Naive thymus-derived CD4-positive, alpha-beta T cell (primary cell): ENCODE measurements around the gene EVL. TPM values are rescaled to one million over a fixed set of nuclear protein-coding genes. Genes with fewer than 3 reads are reported as not detected.

Experiments
- ATAC-seq: fragments of 150-1000 bp; cut with Tn5 transposase; 2 replicates; pipeline ENCODE4 v1.10.0; 2021; ENCODE audit warnings: mild to moderate bottlenecking, moderate library complexity
- CTCF ChIA-PET: fragments of 350-600 bp; sonication (Branson Sonifier 250); formaldehyde crosslinking; loops from one replicate; lab custom pipeline; 2021; ENCODE audit warnings: antibody characterized with exemption; lab: Charles Lee
- POLR2A ChIA-PET: fragments of 350-600 bp; sonication (Branson Sonifier 250); formaldehyde crosslinking; loops from one replicate; lab custom pipeline; 2021; ENCODE audit warnings: antibody characterized with exemption, inconsistent platforms; lab: Charles Lee
- DNase-seq, 9 donors: peaks; one replicate each; pipeline versions ENCODE4 v3.0.0 to v3.0.0-alpha.2; 2020 to 2022; ENCODE audit warnings: mixed read lengths in 1 of 9
- H3K27ac ChIP-seq: one replicate; pipeline ENCODE4 v1.7.0; 2013; ENCODE audit warnings: mild to moderate bottlenecking, low read depth, low read length, moderate library complexity
- H3K27me3 ChIP-seq, 2 donors: one replicate each; pipeline ENCODE4 v1.7.0; 2013; ENCODE audit warnings: low read length in 2 of 2, mild to moderate bottlenecking in 2 of 2, moderate library complexity in 2 of 2; ENCODE audit not compliant: control insufficient read depth in 2 of 2, insufficient read depth in 2 of 2
- H3K36me3 ChIP-seq, 3 experiments: 1 replicate in 2 of 3; 2 replicates in 1 of 3; pipeline ENCODE4 v1.7.0; 2013; ENCODE audit warnings: low read length in 3 of 3, mild to moderate bottlenecking in 3 of 3, moderate library complexity in 1 of 3; ENCODE audit not compliant: insufficient read depth in 3 of 3, control insufficient read depth in 2 of 3
- H3K4me1 ChIP-seq, 2 donors: one replicate each; pipeline ENCODE4 v1.7.0; 2013; ENCODE audit warnings: low read length in 2 of 2, mild to moderate bottlenecking in 2 of 2, moderate library complexity in 1 of 2; ENCODE audit not compliant: control insufficient read depth in 2 of 2, insufficient read depth in 2 of 2
- H3K4me3 ChIP-seq: 2 replicates; pipeline ENCODE4 v1.7.0; 2013; ENCODE audit warnings: mild to moderate bottlenecking, low read length
- H3K9me3 ChIP-seq, 3 experiments: 1 replicate in 2 of 3; 2 replicates in 1 of 3; pipeline ENCODE4 v1.7.0; 2013; ENCODE audit warnings: low read length in 3 of 3; ENCODE audit not compliant: control insufficient read depth in 2 of 3
- H3K27ac Mint-ChIP-seq, 9 donors: one replicate each; pipeline ENCODE4 v1.8.0; 2020 to 2022; ENCODE audit warnings: mixed read lengths in 9 of 9, mild to moderate bottlenecking in 8 of 9, moderate library complexity in 5 of 9, inconsistent platforms in 2 of 9
- H3K27me3 Mint-ChIP-seq, 5 donors: one replicate each; pipeline ENCODE4 v1.8.0; 2021 to 2022; ENCODE audit warnings: mixed read lengths in 5 of 5, mild to moderate bottlenecking in 1 of 5
- H3K36me3 Mint-ChIP-seq, 5 donors: one replicate each; pipeline ENCODE4 v1.8.0; 2020 to 2022; ENCODE audit warnings: mixed read lengths in 5 of 5, mild to moderate bottlenecking in 3 of 5, inconsistent platforms in 1 of 5
- H3K4me1 Mint-ChIP-seq, 7 donors: one replicate each; pipeline ENCODE4 v1.8.0; 2020 to 2022; ENCODE audit warnings: mixed read lengths in 7 of 7, mild to moderate bottlenecking in 3 of 7, inconsistent platforms in 1 of 7
- H3K4me3 Mint-ChIP-seq, 10 donors: one replicate each; pipeline ENCODE4 v1.8.0; 2020 to 2022; ENCODE audit warnings: mild to moderate bottlenecking in 10 of 10, mixed read lengths in 10 of 10, moderate library complexity in 6 of 10, inconsistent platforms in 2 of 10
- H3K9me3 Mint-ChIP-seq, 11 donors: one replicate each; pipeline ENCODE4 v1.8.0; 2020 to 2022; ENCODE audit warnings: mixed read lengths in 11 of 11, mild to moderate bottlenecking in 4 of 11, inconsistent platforms in 1 of 11, moderate library complexity in 1 of 11
- intact Hi-C, 2 donors: fragments of 100-400 bp; cut with micrococcal nuclease; formaldehyde crosslinking; loops; one replicate each; pipeline ENCODE4 v1.15.1; 2023
- polyA plus RNA-seq, 2 donors: library from polyadenylated mRNA; unstranded; fragments of 300-500 nt; fragmentation: Illumina TruSeq; gene quantifications; one replicate each; pipeline ENCODE4 v1.2.3, GENCODE V29; 2021
- total RNA-seq, 6 experiments: library from RNA in 5 of 6; stranded (reverse) in 5 of 6; gene quantifications; 1 replicate in 5 of 6; 2 replicates in 1 of 6; pipeline ENCODE4 v1.2.3 and lab custom pipeline; 2021 to 2026

The EVL gene
- total and polyA plus RNA-seq, 7 experiments from 2014 or later = 163 to 1,469 (median 936) TPM

GRCh38 chr14:100054316-100055075 lies 10.7 kb upstream of the EVL start:
- Mint-ChIP-seq H3K9me3 (no peaks in the 10 kb centered on the region), H3K4me3 (no peak overlapping the region), H3K27ac (no peak overlapping the region), H3K36me3 (peaks cover 0 to 24% (median 0%) of the 10 kb centered on the region in 5 donors), H3K27me3 (no peaks in the 10 kb centered on the region), H3K4me1 (peaks cover 23 to 65% (median 36%) of the 10 kb centered on the region in 7 donors)
- H3K9me3 ChIP-seq = no peaks in the 10 kb centered on the region
- H3K27me3 ChIP-seq = no peaks in the 10 kb centered on the region
- peaks cover 26% of the 10 kb centered on the region in 2 donors for H3K4me1 ChIP-seq
- ChIA-PET POLR2A (interaction anchor here (1.2 to 44.4 kb wide), 2 partner anchors 39 to 41 kb away, joined by 3 to 2344 read pairs; partner anchors contain the start of gene EVL), CTCF (interaction anchor here (0.7 to 6.0 kb wide), 6 partner anchors 12 to 138 kb away, joined by 3 to 47 read pairs (median 4); no protein-coding TSS in a partner anchor)
- H3K36me3 ChIP-seq = no peaks in the 10 kb centered on the region
- ATAC-seq = no peak
- no peak for DNase-seq
- no peak overlapping the region for H3K4me3 ChIP-seq
- no peak overlapping the region for H3K27ac ChIP-seq
- intact Hi-C loops = no loop called here

DNA sequence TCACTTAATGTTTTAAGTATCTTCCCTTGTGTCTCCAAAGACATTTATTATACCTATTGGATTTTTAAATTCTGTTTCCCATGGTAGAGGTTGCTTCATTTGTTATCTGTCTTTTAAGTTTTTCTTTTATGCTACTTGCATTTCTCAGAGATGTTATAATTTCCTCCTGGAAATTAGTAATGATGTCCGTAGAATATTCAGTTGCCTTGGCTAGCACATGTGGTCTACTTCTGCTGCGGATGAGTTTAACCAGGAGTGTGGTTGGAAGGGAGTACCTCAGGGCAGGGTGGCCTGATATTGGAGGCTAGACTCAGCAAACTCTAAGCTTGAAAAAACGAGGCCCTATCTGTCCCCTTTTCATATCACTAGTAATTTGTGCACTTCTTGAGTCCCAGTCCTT lies 8.8 kb upstream of the EVL start:
- Histone ChIP-seq H3K27ac (no peak overlapping the region), H3K4me3 (no peak overlapping the region), H3K9me3 (no peaks in the 10 kb centered on the region), H3K4me1 (peaks cover 42 to 43% of the 10 kb centered on the region in 2 donors), H3K36me3 (no peaks in the 10 kb centered on the region), H3K27me3 (no peaks in the 10 kb centered on the region)
- DNase-seq (no peak), ATAC-seq (no peak)
- peaks cover 0 to 23% (median 0%) of the 10 kb centered on the region in 5 donors for H3K36me3 Mint-ChIP-seq
- H3K4me1 Mint-ChIP-seq = peaks cover 31 to 66% (median 53%) of the 10 kb centered on the region in 7 donors
- ChIA-PET POLR2A (interaction anchor here (1.1 to 44.4 kb wide), 3 partner anchors 37 to 190 kb away, joined by 3 to 2344 read pairs (median 4); partner anchors contain the start of gene EVL), CTCF (interaction anchor here (1.2 to 6.0 kb wide), 11 partner anchors 10 to 136 kb away, joined by 3 to 47 read pairs (median 13); no protein-coding TSS in a partner anchor)
- intact Hi-C loops = loop anchor here in 1 of 2 donors (2.0 kb wide), 1 partner anchor 74 kb away; no protein-coding TSS in a partner anchor
- H3K27ac Mint-ChIP-seq = peak overlapping the region in 8 of 9 donors; percentile 19 to 96 (median 92)
- no peaks in the 10 kb centered on the region for H3K9me3 Mint-ChIP-seq
- no peak overlapping the region for H3K4me3 Mint-ChIP-seq
- H3K27me3 Mint-ChIP-seq = no peaks in the 10 kb centered on the region

- ChIA-PET POLR2A (interaction anchor here (1.1 to 44.4 kb wide), 3 partner anchors 37 to 190 kb away, joined by 3 to 2344 read pairs (median 4); partner anchors contain the start of gene EVL), CTCF (interaction anchor here (1.2 to 6.0 kb wide), 12 partner anchors 9 to 136 kb away, joined by 3 to 47 read pairs (median 10); no protein-coding TSS in a partner anchor)
- Histone ChIP-seq H3K27ac (peak overlapping the region; percentile 33), H3K4me3 (no peak overlapping the region), H3K27me3 (no peaks in the 10 kb centered on the region), H3K4me1 (peaks cover 49% of the 10 kb centered on the region in 2 donors), H3K36me3 (no peaks in the 10 kb centered on the region), H3K9me3 (no peaks in the 10 kb centered on the region)
- Mint-ChIP-seq H3K9me3 (no peaks in the 10 kb centered on the region), H3K4me3 (peak overlapping the region; percentile 35 to 79 (median 72)), H3K4me1 (peaks cover 37 to 70% (median 60%) of the 10 kb centered on the region in 7 donors), H3K27ac (peak overlapping the region; percentile 83 to 96 (median 94)), H3K36me3 (peaks cover 0 to 19% (median 0%) of the 10 kb centered on the region in 5 donors), H3K27me3 (no peaks in the 10 kb centered on the region)
- peak; percentile 83 for ATAC-seq
- intact Hi-C loops = loop anchor here (1.0 to 2.0 kb wide), 7 partner anchors 8 to 320 kb away; partner anchors contain the start of gene EVL (in 1 of the 2)
- peak in 7 of 9 donors; percentile 62 to 76 (median 67) for DNase-seq
Measured at GRCh38 chr14:100056964-100057795, 8.0 kb upstream of the EVL start.

DNA sequence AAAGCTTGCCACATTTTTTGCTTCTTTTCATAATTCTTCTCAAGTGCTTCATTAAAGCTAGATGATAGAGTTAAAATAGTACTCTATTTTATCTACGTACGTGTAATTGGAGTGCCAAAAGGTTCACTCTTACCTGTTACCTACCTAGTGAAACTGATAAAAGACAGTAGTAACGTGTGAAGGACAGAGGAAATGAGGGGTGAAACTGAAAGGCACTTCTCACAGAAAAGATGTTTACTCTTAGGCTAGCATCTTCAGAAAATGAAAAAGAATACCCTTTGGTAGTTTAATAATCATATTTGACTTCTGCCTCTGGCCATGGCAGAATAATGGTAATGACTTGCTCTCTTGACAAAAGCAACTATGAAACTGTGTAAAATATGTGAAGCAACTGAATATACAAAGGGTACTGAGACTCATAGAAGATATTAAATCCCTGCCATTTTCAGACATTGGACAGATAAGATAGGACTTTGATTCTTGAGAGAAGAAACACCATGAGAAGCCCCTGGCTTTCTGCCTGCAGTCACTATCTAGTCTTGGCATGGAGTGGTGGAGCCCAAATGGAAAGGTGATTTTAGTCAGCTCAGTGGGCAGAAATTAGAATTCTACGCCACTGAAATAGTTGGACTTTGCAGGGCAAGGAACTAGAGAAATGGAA lies 6.3 kb upstream of the EVL start:
- intact Hi-C loops = loop anchor here in 1 of 2 donors (1.0 to 2.0 kb wide), 2 partner anchors 9 to 96 kb away; no protein-coding TSS in a partner anchor
- H3K9me3 ChIP-seq = no peaks in the 10 kb centered on the region
- H3K27ac ChIP-seq = peak overlapping the region; percentile 52
- no peaks in the 10 kb centered on the region for H3K36me3 ChIP-seq
- ChIA-PET POLR2A (interaction anchor here (0.9 to 44.4 kb wide), 3 partner anchors 35 to 159 kb away, joined by 3 to 2344 read pairs (median 3); partner anchors contain the start of gene EVL), CTCF (interaction anchor here (0.7 to 6.0 kb wide), 8 partner anchors 10 to 134 kb away, joined by 3 to 47 read pairs (median 6); no protein-coding TSS in a partner anchor)
- peak in 4 of 9 donors; percentile 20 to 37 (median 34) for DNase-seq
- peak; percentile 48 for ATAC-seq
- no peaks in the 10 kb centered on the region for H3K27me3 Mint-ChIP-seq
- H3K36me3 Mint-ChIP-seq = peaks cover 0 to 17% (median 0%) of the 10 kb centered on the region in 5 donors
- peak overlapping the region; percentile 84 to 96 (median 91) for H3K27ac Mint-ChIP-seq
- no peaks in the 10 kb centered on the region for H3K9me3 Mint-ChIP-seq
- H3K27me3 ChIP-seq = no peaks in the 10 kb centered on the region
- H3K4me3 Mint-ChIP-seq = peak overlapping the region; percentile 55 to 92 (median 68)
- H3K4me1 ChIP-seq = peaks cover 65 to 67% of the 10 kb centered on the region in 2 donors
- peak overlapping the region; percentile 2 for H3K4me3 ChIP-seq
- H3K4me1 Mint-ChIP-seq = peaks cover 52 to 84% (median 78%) of the 10 kb centered on the region in 7 donors

DNA sequence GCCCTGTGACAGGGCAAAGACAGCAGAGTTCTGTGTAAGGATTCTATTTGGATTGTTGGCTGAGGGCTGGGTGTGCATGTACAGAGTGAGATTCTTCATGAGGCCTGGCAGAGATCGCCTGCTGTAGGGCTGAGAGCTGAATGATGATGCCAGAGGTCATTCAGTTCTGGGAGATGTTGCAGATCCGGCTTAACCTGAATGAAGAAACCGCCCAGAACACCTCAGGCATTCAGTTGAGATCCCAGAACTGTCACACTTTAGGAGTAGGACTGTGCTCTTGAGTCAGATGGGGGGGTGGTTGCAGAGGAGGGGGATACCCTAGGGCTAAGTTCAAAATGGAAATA lies 5.8 kb upstream of the EVL start:
- no peak for ATAC-seq
- Mint-ChIP-seq H3K4me1 (peaks cover 56 to 86% (median 83%) of the 10 kb centered on the region in 7 donors), H3K27me3 (no peaks in the 10 kb centered on the region), H3K9me3 (no peaks in the 10 kb centered on the region), H3K27ac (peak overlapping the region; percentile 84 to 96 (median 91)), H3K4me3 (peak overlapping the region; percentile 55 to 92 (median 68)), H3K36me3 (peaks cover 0 to 17% (median 0%) of the 10 kb centered on the region in 5 donors)
- Histone ChIP-seq H3K36me3 (no peaks in the 10 kb centered on the region), H3K27ac (peak overlapping the region; percentile 52), H3K4me1 (peaks cover 70 to 72% of the 10 kb centered on the region in 2 donors), H3K9me3 (no peaks in the 10 kb centered on the region), H3K27me3 (no peaks in the 10 kb centered on the region), H3K4me3 (no peak overlapping the region)
- intact Hi-C loops = loop anchor here in 1 of 2 donors (2.0 kb wide), 1 partner anchor 95 kb away; no protein-coding TSS in a partner anchor
- POLR2A ChIA-PET = interaction anchor here (0.9 to 44.4 kb wide), 3 partner anchors 34 to 159 kb away, joined by 3 to 2344 read pairs (median 3); partner anchors contain the start of gene EVL
- no peak for DNase-seq
- CTCF ChIA-PET = interaction anchor here (1.6 to 6.0 kb wide), 4 partner anchors 10 to 134 kb away, joined by 5 to 47 read pairs (median 25); no protein-coding TSS in a partner anchor
